Daoy (cell line): ENCODE measurements around the gene ADCY5. TPM values are rescaled to one million over a fixed set of nuclear protein-coding genes. Genes with fewer than 3 reads are reported as not detected.

Source experiments
- DNase-seq: peaks from one replicate; pipeline ENCODE4 v3.0.0-alpha.2; 2015; ENCODE audit warnings: low read depth
- total RNA-seq: library from RNA; depleted of rRNA; stranded (reverse); fragments of >200 nt; shearing (Covaris generic); gene quantifications from 2 replicates; pipeline ENCODE4 v1.2.3, GENCODE V29; 2014

ADCY5 gene
- total RNA-seq, 1 experiment from 2014 or later: 0.06 TPM

DNA sequence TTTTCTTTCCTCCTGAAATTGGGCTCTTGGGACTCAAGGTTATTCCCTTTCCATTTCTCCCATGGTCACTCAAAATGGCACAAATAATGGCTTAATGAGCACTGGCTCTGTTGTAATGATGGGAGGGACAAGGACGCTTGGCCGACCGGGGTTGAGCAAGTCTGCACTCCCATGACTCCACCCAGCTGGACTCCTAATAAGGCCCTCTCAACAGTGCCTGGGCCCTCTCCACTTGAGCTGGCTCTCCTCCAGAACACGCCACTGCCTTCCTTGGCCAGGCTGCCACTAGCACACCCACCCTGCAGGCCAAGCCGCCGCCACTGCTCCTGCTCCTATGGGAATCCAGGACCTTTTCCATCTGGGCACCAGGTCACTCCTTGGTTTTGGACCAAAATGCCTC is 42.3 kb downstream of the ADCY5 start:
- no peak for DNase-seq

DNA sequence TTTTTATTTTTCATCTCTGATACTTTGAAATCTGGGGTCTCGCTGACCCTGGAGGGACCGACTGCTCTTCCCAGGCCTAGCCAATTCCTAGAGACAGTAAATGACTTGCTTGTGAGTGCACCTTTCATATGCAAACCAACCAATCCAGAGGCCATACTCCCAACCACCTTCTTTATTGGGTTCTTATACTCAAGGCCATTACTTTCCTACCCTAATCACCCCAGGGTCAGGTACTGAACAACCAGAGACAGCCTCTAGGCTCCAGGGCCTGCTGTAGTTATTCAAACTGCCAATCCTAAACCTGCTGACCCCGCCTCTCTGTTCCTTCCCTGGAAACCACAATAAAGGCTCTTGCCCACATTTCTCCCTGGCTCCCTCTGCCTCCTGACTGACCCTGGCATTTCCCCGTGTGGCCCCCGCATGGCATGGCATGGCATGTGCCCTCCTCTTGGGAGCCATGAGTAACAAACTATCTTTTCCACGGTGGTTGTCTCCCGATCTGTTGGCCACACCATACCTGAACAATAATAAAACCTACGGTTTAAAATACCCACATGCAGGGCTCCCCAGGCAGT is 42.9 kb downstream of the ADCY5 start:
- no peak for DNase-seq

DNA sequence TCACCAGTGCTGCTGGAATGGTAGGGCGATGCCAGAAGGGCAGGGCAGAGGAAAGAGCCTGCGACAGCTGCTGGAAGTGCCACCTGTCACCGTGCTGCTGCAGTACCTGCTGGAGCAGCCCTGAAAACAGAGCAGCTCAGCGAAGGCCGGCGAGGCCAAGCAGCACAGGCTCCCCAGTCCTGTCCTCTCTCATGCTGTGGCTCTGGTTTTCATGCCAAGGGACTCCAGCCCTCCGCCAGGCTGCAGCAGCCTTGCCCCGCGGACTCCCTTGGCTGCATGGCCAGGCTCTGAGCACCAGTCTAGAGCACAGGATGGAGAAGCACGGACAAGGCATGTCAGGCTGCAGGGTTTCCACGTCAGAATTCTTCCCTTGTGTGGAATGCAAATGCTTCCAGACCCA is 43.9 kb downstream of the ADCY5 start:
- no peak for DNase-seq

DNA sequence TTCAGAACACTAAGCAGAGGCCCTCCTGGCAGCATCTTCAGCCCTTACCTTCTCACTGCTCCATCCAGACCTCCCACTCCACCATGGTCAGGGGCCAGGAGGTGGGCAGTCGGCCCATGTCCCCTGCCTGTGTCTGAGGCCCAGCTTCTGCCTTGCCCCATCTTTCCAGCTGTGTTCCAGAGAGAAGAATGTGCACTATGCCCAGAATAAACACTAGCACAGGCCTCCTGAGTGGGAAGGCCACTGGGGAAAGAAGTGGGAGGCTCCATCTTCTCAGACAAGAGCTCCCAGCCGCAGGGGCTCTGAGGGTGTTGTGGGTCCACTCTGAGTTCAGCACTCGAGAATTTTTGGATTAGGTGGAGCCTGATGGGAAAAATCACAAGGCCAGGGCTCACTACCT is 44.5 kb downstream of the ADCY5 start:
- DNase-seq: no peak

DNA sequence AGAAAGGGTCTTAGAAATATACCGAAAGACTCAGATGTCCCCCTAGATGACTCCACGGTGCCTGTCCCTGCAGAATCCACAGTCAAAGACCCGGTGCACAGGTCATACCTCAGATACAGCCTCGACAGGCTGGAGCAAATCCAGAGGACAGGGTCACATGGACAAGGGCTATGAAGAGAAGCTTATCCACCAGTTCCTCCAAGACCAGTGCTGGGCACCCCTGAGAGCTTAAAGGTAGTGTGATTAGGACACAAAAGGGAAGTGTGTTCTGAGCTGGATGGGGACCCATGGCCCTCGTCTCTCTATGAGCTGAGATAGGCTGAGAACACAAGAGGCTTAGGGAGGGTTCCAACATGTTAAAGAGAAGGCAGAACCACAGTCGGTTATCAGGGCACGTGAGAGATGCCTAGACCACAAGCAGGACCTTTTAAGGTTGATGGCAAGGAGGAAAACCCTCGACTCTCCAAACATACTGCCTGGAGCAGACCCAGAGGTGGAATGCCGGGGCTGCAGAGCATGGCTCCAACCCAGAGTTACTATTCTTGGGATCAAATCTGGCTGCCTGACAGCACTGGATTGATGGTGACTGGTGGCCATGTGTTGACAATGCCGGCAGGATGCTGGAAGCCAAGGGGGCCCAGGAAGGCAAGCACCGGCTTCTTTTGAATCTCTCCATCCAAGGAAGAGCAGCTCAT is 46.9 kb downstream of the ADCY5 start:
- no peak for DNase-seq

DNA sequence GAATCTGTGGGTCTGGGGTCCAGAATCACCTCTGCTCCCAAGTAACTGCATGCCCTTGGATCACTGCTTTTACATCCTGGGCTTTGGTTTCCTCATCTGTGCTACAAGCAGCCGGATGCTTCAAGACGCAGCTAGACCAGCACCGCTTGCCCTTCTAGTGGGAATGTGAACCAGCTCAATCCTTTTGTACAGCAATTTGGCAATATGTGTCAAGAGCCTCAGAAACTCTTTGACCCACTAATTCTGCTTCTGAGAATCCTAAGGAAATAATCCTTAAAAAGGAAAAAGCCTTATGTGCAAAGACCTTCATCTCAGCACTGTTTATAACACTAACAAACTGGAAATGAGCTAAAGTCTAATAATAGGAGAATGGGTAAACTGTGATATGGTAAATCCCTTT is 48.7 kb downstream of the ADCY5 start:
- DNase-seq: no peak

DNA sequence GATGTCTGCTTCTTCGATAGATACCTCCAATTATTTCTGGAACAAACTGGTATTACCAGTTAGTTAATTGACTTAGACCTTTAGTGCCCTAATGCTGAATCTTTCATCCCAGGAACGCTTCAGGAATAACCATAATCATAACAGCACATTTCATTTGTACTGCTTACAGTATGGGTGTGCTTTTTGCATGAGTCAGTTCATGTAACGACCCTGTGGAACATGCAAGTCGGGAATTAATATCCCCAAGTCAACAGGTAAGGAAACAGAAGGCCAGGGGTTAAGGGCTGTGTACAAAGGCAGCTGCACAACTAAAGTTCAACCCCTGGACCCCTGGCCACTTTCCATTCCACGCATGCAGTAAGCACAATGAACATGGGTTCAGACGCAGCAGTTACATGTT is 49.2 kb downstream of the ADCY5 start:
- DNase-seq: no peak

DNA sequence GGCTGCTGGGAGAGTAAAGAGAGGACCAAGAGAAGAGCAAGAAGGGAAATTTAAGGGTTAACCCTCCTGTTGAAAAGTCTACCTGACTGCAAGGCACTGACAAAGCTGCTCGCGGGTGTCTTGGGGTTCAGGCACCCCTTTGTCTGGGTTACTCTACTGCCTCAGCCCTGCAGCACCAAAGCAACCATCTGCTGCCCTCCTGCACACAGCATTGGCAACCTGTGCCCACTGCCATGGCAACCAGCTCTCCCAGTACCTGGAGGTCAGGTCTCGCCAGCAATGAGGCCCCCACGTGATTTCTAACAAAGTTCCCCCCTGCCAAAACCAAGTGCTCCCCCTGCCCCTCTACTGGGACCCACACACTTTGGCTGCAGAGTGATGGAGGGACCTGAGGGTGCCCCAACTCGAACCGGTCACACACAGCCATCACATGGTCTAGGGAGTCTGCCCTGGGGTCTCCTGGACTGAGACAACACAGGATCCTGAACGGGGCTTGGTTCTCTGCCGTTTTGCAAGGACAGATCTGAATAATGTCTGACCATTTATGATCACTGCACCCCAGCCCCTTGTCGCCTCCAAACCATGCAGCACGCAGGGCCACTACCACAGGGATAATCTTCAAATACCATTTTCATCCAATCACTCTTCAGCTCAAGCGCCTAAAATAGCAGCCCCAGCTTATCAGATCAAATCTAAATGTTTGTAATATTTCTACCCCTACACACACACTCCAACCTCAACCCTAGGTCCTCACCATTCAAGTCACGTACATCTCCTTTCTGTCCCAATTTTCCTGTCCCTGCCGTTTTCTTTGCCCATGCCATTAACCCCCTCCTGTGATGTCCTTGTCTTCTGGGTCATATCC is 50.7 kb downstream of the ADCY5 start:
- DNase-seq: no peak

DNA sequence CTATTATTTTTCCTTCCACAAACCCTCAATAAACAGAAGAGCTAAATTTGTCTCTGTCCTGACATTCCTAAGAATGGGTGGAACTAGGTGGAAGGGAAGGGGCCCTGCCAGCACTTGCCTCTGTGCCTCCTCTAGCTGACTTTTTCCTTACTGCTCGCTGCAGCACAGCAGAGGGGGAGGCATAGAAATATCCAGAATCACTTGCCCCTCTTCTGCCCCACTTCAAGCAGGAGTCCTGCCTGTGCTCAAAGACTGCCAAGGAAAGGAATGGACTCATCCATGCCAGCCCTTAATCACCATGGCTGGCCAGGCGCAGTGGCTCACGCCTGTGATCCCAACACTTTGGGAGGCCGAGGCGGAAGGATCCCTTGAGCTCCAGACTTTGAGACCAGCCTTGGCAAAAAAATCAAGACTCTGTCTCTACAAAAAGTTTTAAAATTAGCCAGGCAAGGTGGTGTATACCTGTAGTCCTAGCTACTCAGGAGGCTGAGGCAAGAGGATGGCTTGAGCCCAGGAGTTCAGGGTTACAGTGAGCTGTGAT is 51.8 kb downstream of the ADCY5 start:
- no peak for DNase-seq

DNA sequence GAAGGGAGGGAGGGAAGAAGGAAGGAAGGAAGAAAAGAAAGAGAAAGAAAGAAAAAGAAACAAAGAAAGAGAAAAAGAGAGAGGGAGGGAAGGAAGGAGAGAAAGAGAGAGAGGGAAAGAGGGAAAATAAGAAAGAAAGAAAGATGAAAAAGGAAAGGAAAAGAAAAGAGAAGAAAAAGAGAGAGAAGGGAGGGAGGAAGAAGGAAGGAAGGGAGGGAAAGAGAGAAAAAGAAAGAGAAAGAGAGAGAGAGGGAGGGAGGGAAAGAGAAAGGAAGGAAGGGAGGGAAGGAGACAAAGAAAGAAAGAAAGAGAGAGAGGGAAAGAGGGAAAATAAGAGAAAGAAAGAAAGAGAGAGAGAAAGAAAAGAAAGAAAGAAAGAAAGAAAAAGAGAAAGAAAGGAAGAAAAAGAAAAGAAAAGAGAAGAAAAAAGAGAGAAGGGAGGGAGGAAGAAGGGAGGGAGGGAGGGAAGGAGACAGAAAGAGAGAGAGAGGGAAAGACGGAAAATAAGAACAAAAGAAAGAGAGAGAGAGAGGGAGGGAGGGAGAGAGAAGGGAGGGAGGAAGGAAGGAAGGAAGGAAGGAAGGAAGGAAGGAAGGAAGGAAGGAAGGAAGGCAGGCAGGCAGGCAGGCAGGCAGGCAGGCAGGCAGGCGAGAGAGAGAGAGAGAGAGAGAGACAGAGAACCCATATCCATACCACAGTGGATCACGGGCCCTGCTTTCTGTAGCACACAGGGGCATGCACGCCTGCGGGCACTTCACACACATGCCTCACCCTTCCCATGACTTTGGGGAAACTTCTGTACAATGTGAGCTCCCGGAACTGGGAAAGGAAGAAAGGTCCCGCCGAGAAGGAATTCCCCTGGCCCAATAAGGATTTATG is 52.5 kb downstream of the ADCY5 start:
- no peak for DNase-seq

DNA sequence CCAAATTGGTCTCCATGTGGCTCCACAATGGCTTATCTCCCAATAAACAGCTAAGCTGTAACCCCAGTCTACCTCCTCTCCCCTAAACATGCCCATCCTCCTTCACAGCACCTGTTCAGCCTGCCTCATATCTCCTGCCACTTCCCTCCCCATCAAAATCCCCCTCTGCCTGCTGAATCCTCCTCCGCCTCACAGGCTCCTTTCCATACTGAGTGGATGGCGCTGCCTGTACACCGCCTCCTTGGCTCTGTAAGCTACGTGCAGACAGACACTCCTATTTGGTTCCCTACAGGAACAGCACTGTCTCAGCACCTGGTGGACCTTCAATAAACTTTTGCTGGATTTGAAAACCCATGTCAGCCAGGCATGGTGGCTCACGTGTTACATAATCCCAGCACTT is 53.7 kb downstream of the ADCY5 start:
- DNase-seq: no peak

DNA sequence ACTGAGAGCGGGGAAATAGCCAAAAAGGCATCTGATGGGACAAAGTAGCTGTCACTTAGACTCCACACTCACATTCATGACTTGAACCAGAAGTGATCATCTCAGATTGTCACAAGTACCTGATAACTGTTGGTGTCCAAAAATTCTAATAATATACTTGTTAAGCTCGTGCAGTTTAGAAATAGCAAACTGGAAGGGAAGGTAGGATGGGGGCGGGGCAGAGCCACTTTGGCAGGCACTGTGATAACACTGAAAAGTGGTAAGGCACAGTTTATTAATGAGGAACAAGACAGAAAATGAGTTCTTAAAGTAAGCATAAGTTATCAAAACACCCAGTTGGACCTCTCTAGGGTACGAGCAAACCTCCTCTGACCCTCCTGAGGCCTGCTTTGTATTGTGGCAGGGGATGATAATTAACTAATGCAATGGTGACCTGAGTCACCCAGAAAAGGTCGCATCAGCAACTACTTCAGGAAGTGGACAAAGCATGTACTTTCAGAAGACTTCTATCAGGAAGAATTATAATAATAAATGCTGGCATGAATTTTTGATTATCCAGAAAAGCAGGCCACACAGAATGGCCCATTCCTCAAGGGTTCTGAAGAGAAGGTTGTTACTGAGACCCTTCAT is 54.4 kb downstream of the ADCY5 start:
- DNase-seq: no peak

DNA sequence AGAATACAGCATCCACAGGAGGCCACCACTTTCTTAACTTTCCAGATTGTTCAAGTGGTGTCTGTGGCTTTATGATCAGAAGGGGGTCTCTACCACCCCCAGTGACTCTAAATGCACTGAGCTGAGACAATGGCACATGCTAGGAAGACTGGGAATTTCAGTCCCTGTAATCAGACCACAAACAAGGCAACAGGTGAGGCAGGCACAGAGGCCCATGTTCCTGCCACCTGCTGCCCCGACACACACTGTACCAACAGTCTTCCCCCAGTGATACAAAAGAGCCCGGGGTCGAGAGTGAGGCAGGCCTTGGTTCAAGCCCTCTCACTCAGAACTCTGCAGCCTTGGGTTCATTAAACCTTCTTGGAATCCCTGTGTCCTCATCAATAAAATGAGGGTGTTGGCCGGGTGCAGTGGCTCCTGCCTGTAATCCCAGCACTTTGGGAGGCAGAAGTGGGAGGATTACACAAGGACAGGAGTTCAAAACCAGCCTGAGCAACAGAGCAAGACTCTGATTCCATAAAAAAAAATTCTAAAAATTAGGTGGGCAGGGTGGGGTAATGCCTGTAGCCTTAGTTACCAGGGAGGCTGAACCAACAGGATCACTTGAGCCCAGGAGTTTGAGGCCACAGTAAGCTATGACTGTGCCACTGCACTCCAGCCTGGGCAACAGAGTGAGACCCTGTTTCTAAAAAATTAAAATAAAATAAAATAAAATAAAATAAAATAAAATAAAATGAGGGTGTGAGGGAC is 55.8 kb downstream of the ADCY5 start:
- DNase-seq: peak; percentile 58

DNA sequence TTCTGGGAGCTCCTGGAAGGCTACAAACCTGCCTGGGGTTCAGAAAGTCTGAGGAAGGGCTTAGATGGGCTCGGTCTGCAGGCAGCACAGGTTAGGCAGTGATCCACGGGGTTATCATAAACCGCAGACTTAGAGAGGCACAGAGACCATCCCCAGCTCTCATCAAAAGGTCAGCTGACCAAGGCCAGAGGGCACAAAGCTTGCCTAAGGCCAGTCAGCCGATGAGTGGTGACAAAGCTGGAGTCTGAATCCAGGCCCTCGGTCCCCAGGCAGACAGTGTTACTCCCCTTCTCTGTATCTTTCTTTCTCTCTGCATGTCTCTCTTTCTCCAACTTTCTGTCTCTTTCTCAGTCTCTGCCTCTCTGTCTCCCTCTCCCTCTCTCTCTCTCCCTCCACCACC is 56.5 kb downstream of the ADCY5 start:
- no peak for DNase-seq

DNA sequence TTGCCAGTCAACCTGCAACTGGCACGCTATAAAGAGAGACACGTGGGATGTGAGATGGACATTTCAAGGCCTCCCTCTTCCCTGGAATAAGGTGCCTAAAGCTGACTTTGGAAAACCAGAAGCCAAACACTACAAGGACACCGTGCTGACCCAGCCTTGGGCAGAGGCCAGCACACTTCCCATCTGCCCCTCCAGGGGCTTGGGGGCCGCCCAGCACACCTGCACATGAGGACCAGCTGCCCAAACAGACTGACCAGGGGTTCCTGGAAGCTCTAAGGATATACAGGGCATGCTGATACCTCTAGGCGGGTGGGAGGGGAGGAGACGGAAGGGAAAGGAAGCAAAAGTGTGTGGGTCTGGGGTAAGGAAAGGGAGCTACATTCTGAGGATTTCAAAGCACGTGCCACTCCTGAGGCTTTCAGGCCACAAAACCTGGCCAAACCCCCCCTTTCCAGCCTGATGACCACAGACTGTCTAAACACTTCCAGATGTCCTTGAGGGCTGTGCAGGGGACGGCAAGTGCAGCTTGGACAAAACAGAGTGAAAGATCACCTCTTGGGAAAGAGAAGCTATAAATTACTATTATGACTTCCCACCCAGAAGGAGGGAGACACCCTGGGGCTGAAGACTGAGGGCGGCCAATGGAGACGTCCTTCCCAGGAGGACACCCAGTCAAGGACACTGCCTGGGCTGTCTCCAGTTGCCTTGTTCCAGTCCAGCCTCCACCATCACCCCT is 57.9 kb downstream of the ADCY5 start:
- no peak for DNase-seq

DNA sequence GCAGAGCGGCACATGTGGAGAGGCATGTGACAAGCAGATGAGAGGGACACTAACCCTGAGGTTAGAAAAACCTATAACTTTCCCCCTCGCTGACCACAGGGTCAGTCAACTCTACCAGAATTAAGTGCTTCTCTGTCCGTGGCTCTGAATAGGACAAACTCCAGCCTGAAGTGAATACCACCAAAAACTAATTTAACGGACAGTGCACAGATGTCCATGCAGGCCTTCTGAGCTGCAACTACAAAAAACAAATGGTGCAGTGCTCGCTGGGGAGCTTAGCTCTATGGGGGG is 59.3 kb downstream of the ADCY5 start:
- no peak for DNase-seq

DNA sequence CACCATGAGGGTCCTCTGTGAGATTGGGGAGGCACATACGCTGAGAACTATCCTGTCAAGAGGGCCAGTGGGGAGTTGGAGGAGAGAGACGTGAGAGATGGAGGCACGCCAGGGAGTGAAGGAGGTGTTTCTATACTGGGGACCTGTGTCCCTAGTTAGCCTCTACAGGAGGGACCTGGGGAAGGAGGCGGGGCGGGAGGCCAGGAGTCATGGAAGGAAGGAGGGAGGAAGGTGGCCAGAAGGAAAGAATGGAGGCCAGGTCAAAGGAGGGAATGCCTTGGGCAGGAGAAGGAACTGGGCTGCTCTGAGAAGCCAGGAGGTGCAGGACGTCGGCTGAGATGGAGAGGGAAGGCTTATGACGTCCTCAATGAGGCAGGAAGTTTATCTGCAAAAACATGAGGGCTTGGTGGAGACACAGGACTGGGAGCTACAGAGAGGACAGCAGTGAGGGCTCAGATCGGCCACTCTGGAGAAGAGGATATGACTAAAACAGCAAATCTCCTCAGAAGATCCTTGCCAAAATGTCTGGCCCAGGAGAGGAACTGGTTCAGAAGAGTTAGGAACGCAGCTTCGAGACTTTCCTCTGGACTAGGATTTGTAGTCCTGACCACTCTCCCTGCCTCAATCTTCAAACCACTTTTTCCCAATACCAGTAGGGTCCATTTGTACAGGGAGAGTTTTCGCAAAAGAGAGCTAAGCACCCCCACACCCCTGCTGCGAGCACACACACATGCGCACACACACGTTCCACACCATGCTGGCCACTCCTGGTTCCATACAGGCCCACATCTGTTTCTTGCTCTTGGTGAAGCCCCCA is 59.9 kb downstream of the ADCY5 start:
- DNase-seq: no peak

DNA sequence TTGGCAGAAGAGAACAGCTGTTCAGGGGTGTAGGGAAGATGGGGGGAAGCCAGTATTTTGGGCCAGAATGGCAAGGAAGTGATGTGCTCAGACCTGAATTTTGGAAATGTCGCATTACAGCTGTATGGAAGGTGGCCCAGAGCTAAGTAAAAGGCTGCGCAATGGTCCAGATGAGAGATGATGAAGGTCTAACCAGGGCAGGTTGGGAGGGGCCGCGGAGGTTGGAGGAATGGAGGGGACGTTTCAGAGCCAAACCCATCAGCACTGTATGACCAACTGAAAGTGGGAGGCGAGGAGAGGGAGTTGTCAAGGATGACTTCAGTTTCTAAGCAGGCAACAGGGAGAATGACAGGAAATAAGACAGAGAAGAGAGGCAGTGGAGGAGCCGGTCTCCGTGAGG is 60.8 kb downstream of the ADCY5 start:
- no peak for DNase-seq

DNA sequence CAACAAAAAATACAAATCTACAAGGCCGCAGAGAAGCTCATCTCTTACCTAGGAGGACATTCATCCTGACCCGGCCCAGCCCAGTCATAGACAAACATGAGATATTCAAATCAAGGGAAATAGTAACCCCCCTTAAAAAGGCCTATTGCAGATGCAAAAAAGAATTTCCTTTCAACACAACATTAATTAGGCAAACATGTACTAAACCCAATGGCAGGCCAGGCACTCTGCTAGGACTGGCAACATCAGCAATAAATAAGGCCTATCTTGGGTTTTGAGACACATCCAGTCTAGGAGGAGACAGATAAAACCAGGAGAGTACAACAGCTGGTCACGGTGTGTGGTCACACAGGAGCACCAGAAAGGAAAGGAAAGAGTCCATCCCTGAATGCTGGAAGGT is 61.4 kb downstream of the ADCY5 start:
- no peak for DNase-seq
